Heart left ventricle (tissue), 16 donors: ENCODE data around the gene CAPN9. TPM values are rescaled to one million over a fixed set of nuclear protein-coding genes. Genes with fewer than 3 reads are reported as not detected.

ENCODE experiments used
- ATAC-seq, 4 donors: fragments of 200-7000 bp; cut with Tn5 transposase; one replicate each; pipeline ENCODE4 v1.9.1; 2020 to 2022; ENCODE audit warnings: moderate library complexity in 4 of 4, mild to moderate bottlenecking in 3 of 4, moderate number of reproducible peaks in 1 of 4
- DNase-seq, 5 donors: peaks; one replicate each; pipeline ENCODE4 v3.0.0-alpha.2; 2020
- H3K27ac ChIP-seq, 12 donors: fragments of 200-600 bp; sonication (generic) in 4 of 12; one replicate each; pipeline versions ENCODE4 v1.5.0 to v1.8.0; 2016 to 2022; ENCODE audit warnings: mild to moderate bottlenecking in 2 of 12
- H3K27me3 ChIP-seq, 9 donors: fragments of 200-600 bp; sonication (generic) in 2 of 9; one replicate each; pipeline versions ENCODE4 v1.5.1 to v1.8.0; 2016 to 2022; ENCODE audit warnings: mild to moderate bottlenecking in 3 of 9
- H3K36me3 ChIP-seq, 9 donors: fragments of 200-600 bp; sonication (generic) in 2 of 9; one replicate each; pipeline versions ENCODE4 v1.5.0 to v1.8.0; 2018 to 2022; ENCODE audit warnings: mild to moderate bottlenecking in 2 of 9
- H3K4me1 ChIP-seq, 12 donors: fragments of 200-600 bp; sonication (generic) in 4 of 12; one replicate each; pipeline versions ENCODE4 v1.5.0 to v1.8.0; 2016 to 2022; ENCODE audit warnings: mild to moderate bottlenecking in 3 of 12
- H3K4me3 ChIP-seq, 12 donors: fragments of 200-600 bp; sonication (generic) in 4 of 12; one replicate each; pipeline versions ENCODE4 v1.5.0 to v1.8.0; 2017 to 2022; ENCODE audit warnings: mild to moderate bottlenecking in 9 of 12, moderate library complexity in 4 of 12
- H3K9me3 ChIP-seq, 12 donors: fragments of 200-600 bp; sonication (generic) in 4 of 12; one replicate each; pipeline versions ENCODE4 v1.5.0 to v1.8.0; 2016 to 2022; ENCODE audit warnings: mild to moderate bottlenecking in 1 of 12
- POLR2A ChIP-seq, 2 donors: fragments of 450-650 bp; IDR thresholded peaks; one replicate each; pipeline ENCODE4 v1.6.1; 2017; ENCODE audit warnings: antibody characterized with exemption in 2 of 2, mild to moderate bottlenecking in 2 of 2, moderate library complexity in 2 of 2
- WGBS, 4 donors: extraction: QIAGEN DNeasy Blood & Tissue Kit in 2 of 4; methylation state at CpG; one replicate each; pipeline versions ENCODE4 v1.1.5 to v1.1.7; 2013 to 2018; 5-methylcytosine and 5-hydroxymethylcytosine counted together
- intact Hi-C, 10 donors: fragments of 100-400 bp; cut with DNase I; formaldehyde crosslinking; loops; one replicate each; pipeline versions ENCODE4 v1.11.1 to v1.14.2; 2022
- polyA plus RNA-seq, 2 donors: library from polyadenylated mRNA; stranded (reverse); fragments of 200-250 nt; gene quantifications; one replicate each; pipeline ENCODE4 v1.2.3, GENCODE V29; 2013
- total RNA-seq, 9 donors: library from RNA; depleted of rRNA in 2 of 9; stranded (reverse); fragments of >200 nt in 2 of 9; fragmentation: NEBNext Ultra II Directional in 3 of 9; extraction: Animal tissue kit (Norgen Biotek cat#: 25700) in 3 of 9; gene quantifications; one replicate each; pipeline versions ENCODE4 v1.1.0 to v1.2.4, GENCODE V29; 2016 to 2023
- TF ChIP-seq, protein P1 (sequence below), 12 donors: fragments of 200-600 bp; sonication (generic) in 4 of 12; IDR thresholded peaks; one replicate each; pipeline versions ENCODE4 v1.5.0 to v1.8.0; 2018 to 2022; ENCODE audit warnings: antibody characterized with exemption in 12 of 12, mild to moderate bottlenecking in 5 of 12
- donor health status: ischemic (EF 13 %, LVEDD 7.1; RV severe dilation, severe dysfunction).
- donor health status: healthy with polysubstance abuse.
- donor health status: DM: no; HTN: yes; CAD: no.
- donor health status: DM: no; HTN: no; CAD: no.
- donor health status: ischemic (EF 25% LVEDD 6.9; RV normal size, moderate dysfunction).
- donor health status: ischemic (EF 25% LVEDD 5.7; RV mildly dilated, moderate dysfunction).
- donor health status: healthy.
- donor health status: DM: yes; HTN: yes; CAD: no.
- donor health status: ischemic (EF 35%, LVEDD 5.7; RV mildly dilated, moderate dysfunction).
- donor health status: nonischemic (EF 11% LVEDD 7.7; RV severe dilation, severe dysfunction).
- donor health status: DM: yes; HTN: yes; CAD: no.
- donor health status: PGD.
- donor health status: ischemic (EF 29% LVEDD 5.4; RV normal size, mild dysfunction).
- donor health status: nonischemic (EF 23%, LVEDD 6.1; RV moderate dilation, normal function).

CAPN9 gene
- total and polyA plus RNA-seq, 11 donors: 0.04 to 0.31 (median 0.17) TPM; not detected in 7

DNA sequence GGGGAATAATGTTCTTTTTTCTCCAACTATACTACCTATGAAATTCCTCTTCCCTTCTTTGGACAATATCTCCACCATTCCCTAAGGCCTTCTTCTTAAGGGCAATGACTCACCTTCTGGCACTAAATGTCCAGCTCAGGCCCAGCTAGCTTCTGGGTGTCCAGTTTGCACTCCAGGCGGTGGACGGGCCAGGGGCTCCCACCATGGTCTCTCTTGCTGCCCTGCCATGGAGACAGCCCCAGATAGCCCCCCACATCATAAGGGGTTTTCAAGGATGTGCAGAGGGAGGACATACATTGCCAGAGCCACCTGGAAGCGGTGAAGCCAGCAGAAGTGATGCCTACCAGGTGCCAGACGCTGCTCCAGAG is 77.3 kb downstream of the CAPN9 start:
- intact Hi-C loops: loop anchor here in 3 of 10 donors (2.0 to 10.0 kb wide), 3 partner anchors 38 to 50 kb away; partner anchors contain the start of gene C1orf198 (in 1 of the 3)
- Histone ChIP-seq H3K4me3 (no peak overlapping the region), H3K4me1 (peaks cover 4 to 89% (median 64%) of the 10 kb centered on the region in 12 donors), H3K27me3 (no peaks in the 10 kb centered on the region), H3K9me3 (no peaks in the 10 kb centered on the region), H3K27ac (peak overlapping the region; percentile 78 to 94 (median 82)), H3K36me3 (no peaks in the 10 kb centered on the region)
- WGBS, 4 donors: 67 to 88% (median 73%) methylated on average over 4 of the region's 4 CpGs
- no peak for TF ChIP-seq POLR2A (IDR thresholded peaks at IDR 0.05)
- TF ChIP-seq, protein P1, sequence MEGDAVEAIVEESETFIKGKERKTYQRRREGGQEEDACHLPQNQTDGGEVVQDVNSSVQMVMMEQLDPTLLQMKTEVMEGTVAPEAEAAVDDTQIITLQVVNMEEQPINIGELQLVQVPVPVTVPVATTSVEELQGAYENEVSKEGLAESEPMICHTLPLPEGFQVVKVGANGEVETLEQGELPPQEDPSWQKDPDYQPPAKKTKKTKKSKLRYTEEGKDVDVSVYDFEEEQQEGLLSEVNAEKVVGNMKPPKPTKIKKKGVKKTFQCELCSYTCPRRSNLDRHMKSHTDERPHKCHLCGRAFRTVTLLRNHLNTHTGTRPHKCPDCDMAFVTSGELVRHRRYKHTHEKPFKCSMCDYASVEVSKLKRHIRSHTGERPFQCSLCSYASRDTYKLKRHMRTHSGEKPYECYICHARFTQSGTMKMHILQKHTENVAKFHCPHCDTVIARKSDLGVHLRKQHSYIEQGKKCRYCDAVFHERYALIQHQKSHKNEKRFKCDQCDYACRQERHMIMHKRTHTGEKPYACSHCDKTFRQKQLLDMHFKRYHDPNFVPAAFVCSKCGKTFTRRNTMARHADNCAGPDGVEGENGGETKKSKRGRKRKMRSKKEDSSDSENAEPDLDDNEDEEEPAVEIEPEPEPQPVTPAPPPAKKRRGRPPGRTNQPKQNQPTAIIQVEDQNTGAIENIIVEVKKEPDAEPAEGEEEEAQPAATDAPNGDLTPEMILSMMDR (IDR thresholded peaks at IDR 0.05): no peak
- no peak for DNase-seq
- ATAC-seq: peak in 2 of 4 donors; percentile 8 to 24

DNA sequence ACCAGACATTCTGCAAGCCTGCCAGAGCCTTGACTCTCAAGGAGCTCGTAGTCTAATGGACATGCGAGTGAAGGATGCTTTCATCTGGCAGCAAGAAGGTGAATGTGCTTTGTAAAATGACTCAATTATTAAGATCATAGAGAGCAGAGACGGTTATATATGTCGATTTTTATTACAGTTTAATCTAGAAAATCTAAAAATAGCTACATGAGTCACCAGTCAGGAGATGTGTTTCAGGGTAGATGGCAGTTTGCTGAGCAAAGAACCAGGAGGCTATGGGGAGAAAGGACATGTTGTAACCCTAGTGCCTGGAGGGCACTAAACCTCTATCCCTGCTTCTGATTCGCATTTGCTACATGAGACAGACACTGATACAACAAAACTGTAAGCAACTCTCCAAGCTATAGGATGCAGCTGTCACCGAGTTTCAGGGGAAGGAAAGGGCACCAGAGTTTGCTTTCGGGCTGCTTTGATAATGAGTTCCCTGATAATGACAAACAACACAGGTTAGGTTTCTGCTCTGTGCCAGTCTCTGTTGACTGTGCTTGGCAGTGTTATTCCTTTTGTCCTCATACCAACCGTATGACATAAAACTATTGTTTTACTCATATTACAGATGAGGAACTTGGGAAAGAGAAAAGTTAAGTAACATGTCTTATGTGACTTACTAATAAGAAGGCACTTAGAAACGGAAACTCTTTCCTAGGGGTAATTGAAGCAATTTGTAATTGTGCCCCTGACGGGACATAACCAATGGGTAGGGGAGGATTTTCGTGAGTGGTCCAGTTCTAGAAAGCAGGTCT is 77.9 kb downstream of the CAPN9 start:
- no peak overlapping the region for H3K4me3 ChIP-seq
- intact Hi-C loops: loop anchor here in 7 of 10 donors (2.0 to 10.0 kb wide), 4 partner anchors 37 to 50 kb away; partner anchors contain the start of gene C1orf198 (in 4 of the 7)
- no peaks in the 10 kb centered on the region for H3K9me3 ChIP-seq
- peaks cover 4 to 87% (median 63%) of the 10 kb centered on the region in 12 donors for H3K4me1 ChIP-seq
- TF ChIP-seq, protein P1 (IDR thresholded peaks at IDR 0.05): no peak
- no peak for TF ChIP-seq POLR2A (IDR thresholded peaks at IDR 0.05)
- DNase-seq (no peak), ATAC-seq (peak; percentile 66 to 81 (median 72))
- H3K27me3 ChIP-seq: no peaks in the 10 kb centered on the region
- 41 to 51% (median 49%) methylated on average over 11 of the region's 11 CpGs for WGBS, 4 donors
- peak overlapping the region; percentile 78 to 94 (median 82) for H3K27ac ChIP-seq
- no peaks in the 10 kb centered on the region for H3K36me3 ChIP-seq

DNA sequence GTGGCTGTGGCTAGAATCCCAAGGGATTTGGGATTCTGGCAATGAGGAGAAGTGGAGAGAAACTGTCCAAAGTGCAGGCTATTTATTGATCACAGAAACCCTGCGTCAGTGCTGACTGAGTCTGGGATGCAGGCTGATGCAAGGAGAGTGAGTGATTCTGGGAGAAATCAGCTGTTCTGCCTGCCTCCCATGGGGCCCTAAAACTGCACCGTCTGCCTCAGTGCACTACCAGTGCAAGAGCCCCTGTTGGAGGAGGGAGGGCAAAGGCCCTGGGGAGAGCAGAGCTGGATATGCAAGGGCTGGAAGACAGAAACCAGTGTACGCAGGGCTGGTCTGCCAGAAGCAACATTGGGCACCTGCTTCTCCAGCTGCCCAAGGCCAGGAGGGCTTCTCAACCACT is 78.6 kb downstream of the CAPN9 start:
- Histone ChIP-seq H3K27ac (peak overlapping the region; percentile 78 to 94 (median 82)), H3K4me1 (peaks cover 4 to 81% (median 60%) of the 10 kb centered on the region in 12 donors), H3K27me3 (no peaks in the 10 kb centered on the region), H3K4me3 (no peak overlapping the region), H3K9me3 (no peaks in the 10 kb centered on the region), H3K36me3 (no peaks in the 10 kb centered on the region)
- no peak for DNase-seq
- no peak for TF ChIP-seq POLR2A (IDR thresholded peaks at IDR 0.05)
- TF ChIP-seq, protein P1 (IDR thresholded peaks at IDR 0.05): no peak
- peak in 2 of 4 donors; percentile 3 to 6 for ATAC-seq
- intact Hi-C loops: loop anchor here in 6 of 10 donors (2.0 to 10.0 kb wide), 5 partner anchors 23 to 49 kb away; partner anchors contain the start of gene C1orf198 (in 3 of the 6)
- WGBS, 4 donors: 65 to 81% (median 68%) methylated on average over 3 of the region's 3 CpGs

DNA sequence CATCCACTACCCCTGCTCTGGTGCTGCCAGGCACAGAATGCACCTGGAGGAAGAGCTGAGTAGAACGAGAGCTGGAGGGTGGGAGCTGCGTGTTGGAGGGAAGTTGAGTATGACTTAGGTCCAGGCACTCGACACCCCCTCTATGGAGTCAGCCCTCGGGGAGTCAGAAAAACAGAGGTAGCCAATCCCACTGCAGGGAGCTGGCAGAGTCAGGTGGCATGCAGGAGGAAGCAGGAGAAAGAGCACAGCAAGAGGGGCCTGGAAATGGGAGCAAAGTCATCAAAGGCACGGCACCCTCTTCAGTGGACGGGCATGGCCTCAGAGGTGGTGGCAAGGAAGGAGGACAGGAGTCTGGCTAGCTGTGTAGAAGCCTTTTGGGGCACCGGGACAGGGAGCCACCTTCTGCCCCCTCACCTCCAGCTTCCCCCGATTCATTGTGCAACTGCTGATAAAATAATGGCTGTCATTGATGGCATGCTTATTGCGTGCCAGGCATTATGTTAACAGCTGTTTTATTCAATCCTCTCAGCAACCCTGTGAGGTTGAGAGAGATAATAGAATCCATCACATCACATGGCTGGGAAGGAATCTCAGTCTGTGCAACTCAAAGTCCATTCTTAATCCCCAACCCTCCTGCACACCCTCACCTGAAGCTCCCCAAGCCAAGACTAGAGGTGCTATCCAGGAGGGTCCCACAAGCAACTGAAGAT is 79.1 kb downstream of the CAPN9 start:
- H3K36me3 ChIP-seq: no peaks in the 10 kb centered on the region
- peak overlapping the region; percentile 78 to 94 (median 82) for H3K27ac ChIP-seq
- no peak for DNase-seq
- no peak overlapping the region for H3K4me3 ChIP-seq
- WGBS, 4 donors: 58 to 75% (median 67%) methylated on average over 9 of the region's 9 CpGs
- intact Hi-C loops: loop anchor here in 5 of 10 donors (2.0 to 10.0 kb wide), 4 partner anchors 22 to 48 kb away; partner anchors contain the start of gene C1orf198 (in 3 of the 5)
- no peaks in the 10 kb centered on the region for H3K9me3 ChIP-seq
- no peak for ATAC-seq
- no peaks in the 10 kb centered on the region for H3K27me3 ChIP-seq
- TF ChIP-seq POLR2A (IDR thresholded peaks at IDR 0.05): no peak
- TF ChIP-seq, protein P1 (IDR thresholded peaks at IDR 0.05): no peak
- H3K4me1 ChIP-seq: peaks cover 4 to 77% (median 60%) of the 10 kb centered on the region in 12 donors
